ENCODE results near the gene TOX4.

GRCh38 chr14:21525571-21525961 is 48.6 kb downstream of the TOX4 start:
- TF ChIP-seq POLR2A (IDR thresholded peaks at IDR 0.05; ENCODE audit: low read depth, low read length) (no peak), SPI1 (IDR thresholded peaks at IDR 0.05; ENCODE audit: low read depth, low read length) (no peak), TAF1 (IDR thresholded peaks at IDR 0.05; ENCODE audit: low read depth, low read length) (no peak), PAX5 (IDR thresholded peaks at IDR 0.05; ENCODE audit: insufficient read depth, low read length, severe bottlenecking) (no peak)
